A549 (cell line): ENCODE data around the gene DUSP9. TPM values are rescaled to one million over a fixed set of nuclear protein-coding genes. Genes with fewer than 3 reads are reported as not detected.

Source experiments
- ATAC-seq, 2 experiments: fragments of 200-7000 bp in 1 of 2; fragments of >200 bp in 1 of 2; cut with Nextera tagmentation in 1 of 2; cut with Tn5 transposase in 1 of 2; 3 replicates each; pipeline versions ENCODE4 v1.8.0 to v1.9.1; 2018 to 2020; ENCODE audit warnings: mild to moderate bottlenecking in 1 of 2, moderate library complexity in 1 of 2
- CTCF ChIA-PET: fragments of 300-600 bp; sonication (Branson Sonifier 250); formaldehyde crosslinking; extraction: SDS; loops from one replicate; lab custom pipeline; 2021; ENCODE audit warnings: antibody characterized with exemption, inconsistent platforms; lab: Yijun Ruan, JAX
- POLR2A ChIA-PET: fragments of 350-600 bp; formaldehyde crosslinking; extraction: SDS; loops from one replicate; lab custom pipeline; 2021; ENCODE audit warnings: antibody characterized with exemption, inconsistent platforms; lab: Yijun Ruan, JAX
- DNase-seq, 2 experiments: peaks; one replicate each; pipeline versions ENCODE4 v3.0.0 to v3.0.0-alpha.2; 2011 to 2016; ENCODE audit warnings: low read depth in 1 of 2, low spot score in 1 of 2
- FAIRE-seq: peaks from 2 replicates; lab custom pipeline; 2011; peaks lifted over from hg19 to GRCh38; lab: Jason Lieb, UNC
- H3K27ac ChIP-seq, 2 experiments: fragments of >200 bp; sonication (Bioruptor Twin); formaldehyde crosslinking; 3 replicates each; pipeline ENCODE4 v1.5.1; 2016 to 2017
- H3K4me1 ChIP-seq: fragments of >200 bp; sonication (Bioruptor Twin); formaldehyde crosslinking; 3 replicates; pipeline ENCODE4 v1.6.1; 2016
- H3K4me2 ChIP-seq: fragments of >200 bp; sonication (Bioruptor Twin); formaldehyde crosslinking; 3 replicates; pipeline ENCODE4 v1.6.1; 2016
- H3K4me3 ChIP-seq: fragments of >200 bp; sonication (Bioruptor Twin); formaldehyde crosslinking; 3 replicates; pipeline ENCODE4 v1.5.1; 2016
- H3K9me3 ChIP-seq: fragments of >200 bp; sonication (Bioruptor Twin); formaldehyde crosslinking; 3 replicates; pipeline ENCODE4 v1.6.1; 2016
- CBX2 ChIP-seq: fragments of 200-600 bp; sonication (generic); IDR thresholded peaks from 2 replicates; pipeline ENCODE4 v1.6.1; 2016; ENCODE audit warnings: low read depth, mild to moderate bottlenecking, borderline replicate concordance
- CBX8 ChIP-seq: fragments of 200-600 bp; sonication (generic); IDR thresholded peaks from 2 replicates; pipeline ENCODE4 v1.6.1; 2016
- CHD4 ChIP-seq: fragments of 200-600 bp; sonication (generic); IDR thresholded peaks from 2 replicates; pipeline ENCODE4 v1.6.1; 2016; ENCODE audit warnings: antibody characterized with exemption, mild to moderate bottlenecking, borderline replicate concordance
- EHMT2 ChIP-seq: fragments of 200-600 bp; sonication (generic); IDR thresholded peaks from 2 replicates; pipeline ENCODE4 v1.6.1; 2016; ENCODE audit warnings: antibody characterized with exemption, low read depth, mild to moderate bottlenecking, moderate library complexity
- ELK1 ChIP-seq: fragments of 150-350 bp; IDR thresholded peaks from 2 replicates; pipeline ENCODE4 v1.6.1; 2014; ENCODE audit warnings: low read depth, mild to moderate bottlenecking, low read length
- ESRRA ChIP-seq: fragments of 150-350 bp; IDR thresholded peaks from 2 replicates; pipeline ENCODE4 v1.6.1; 2014; ENCODE audit warnings: mild to moderate bottlenecking, low read length, borderline replicate concordance
- FOXS1 ChIP-seq: fragments of 250-450 bp; sonication (Bioruptor Pico); IDR thresholded peaks from 2 replicates; pipeline ENCODE4 v1.5.0; 2020; ENCODE audit warnings: mild to moderate bottlenecking, moderate library complexity
- GATA3 ChIP-seq: IDR thresholded peaks from 2 replicates; pipeline ENCODE4 v1.6.1; 2012; ENCODE audit warnings: borderline replicate concordance
- KDM1A ChIP-seq: fragments of 200-600 bp; sonication (generic); IDR thresholded peaks from 2 replicates; pipeline ENCODE4 v1.6.1; 2016; ENCODE audit warnings: low read depth, mild to moderate bottlenecking
- KDM5A ChIP-seq: fragments of 200-600 bp; sonication (generic); IDR thresholded peaks from 2 replicates; pipeline ENCODE4 v1.6.1; 2016; ENCODE audit warnings: antibody characterized with exemption, mild to moderate bottlenecking
- MAFK ChIP-seq: fragments of 450-650 bp; IDR thresholded peaks from 2 replicates; pipeline ENCODE4 v1.6.1; 2014; ENCODE audit not compliant: partially characterized antibody
- MAZ ChIP-seq: fragments of 150-350 bp; IDR thresholded peaks from 2 replicates; pipeline ENCODE4 v1.6.1; 2014; ENCODE audit warnings: antibody characterized with exemption, low read depth, low read length, borderline replicate concordance
- NFE2L2 ChIP-seq: fragments of 150-350 bp; conservative IDR thresholded peaks from 2 replicates; pipeline ENCODE4 v1.6.1; 2014; ENCODE audit warnings: low read length
- NR3C1 ChIP-seq: fragments of >200 bp; sonication (Bioruptor Twin); formaldehyde crosslinking; IDR thresholded peaks from 3 replicates; pipeline ENCODE4 v1.6.1; 2017
- PBX3 ChIP-seq: IDR thresholded peaks from 2 replicates; pipeline ENCODE4 v1.6.1; 2012
- PHF8 ChIP-seq: fragments of 200-600 bp; sonication (generic); IDR thresholded peaks from 2 replicates; pipeline ENCODE4 v1.6.1; 2016; ENCODE audit warnings: low read depth, mild to moderate bottlenecking, antibody characterized with exemption, moderate library complexity, borderline replicate concordance
- POLR2AphosphoS2 ChIP-seq: conservative IDR thresholded peaks from 2 replicates; pipeline ENCODE4 v1.6.1; 2012; ENCODE audit warnings: low read length, improper control_type of control experiment, inconsistent platforms
- RAD21 ChIP-seq, 2 experiments: fragments of >200 bp in 1 of 2; sonication (Bioruptor Twin) in 1 of 2; formaldehyde crosslinking in 1 of 2; IDR thresholded peaks in 1 of 2; conservative IDR thresholded peaks in 1 of 2; 2 replicates in 1 of 2; 3 replicates in 1 of 2; pipeline ENCODE4 v1.6.1; 2012 to 2018; ENCODE audit warnings: inconsistent platforms in 1 of 2
- RARB ChIP-seq: fragments of 250-450 bp; sonication (Bioruptor Pico); IDR thresholded peaks from 2 replicates; pipeline ENCODE4 v1.8.0; 2021; ENCODE audit warnings: mild to moderate bottlenecking, moderate library complexity
- RCOR1 ChIP-seq: fragments of 150-350 bp; IDR thresholded peaks from 2 replicates; pipeline ENCODE4 v1.6.1; 2014; ENCODE audit warnings: antibody characterized with exemption, low read length, low read depth
- REST ChIP-seq: fragments of 200-600 bp; sonication (generic); IDR thresholded peaks from 2 replicates; pipeline ENCODE4 v1.6.1; 2016; ENCODE audit warnings: antibody characterized with exemption, mild to moderate bottlenecking, moderate library complexity
- RFX5 ChIP-seq: fragments of 450-650 bp; IDR thresholded peaks from 2 replicates; pipeline ENCODE4 v1.7.1; 2014; ENCODE audit warnings: antibody characterized with exemption, mild to moderate bottlenecking, moderate library complexity
- RNF2 ChIP-seq: fragments of 200-600 bp; sonication (generic); IDR thresholded peaks from 2 replicates; pipeline ENCODE4 v1.6.1; 2016; ENCODE audit warnings: low read depth, mild to moderate bottlenecking, antibody characterized with exemption, moderate library complexity, borderline replicate concordance
- SREBF2 ChIP-seq: fragments of 450-650 bp; IDR thresholded peaks from 2 replicates; pipeline ENCODE4 v1.6.1; 2014; ENCODE audit warnings: mild to moderate bottlenecking, moderate library complexity
- TFCP2L1 ChIP-seq: fragments of 250-450 bp; sonication (Bioruptor Pico); IDR thresholded peaks from 2 replicates; pipeline ENCODE4 v1.5.0; 2021; ENCODE audit warnings: mild to moderate bottlenecking
- USF2 ChIP-seq: fragments of 450-650 bp; IDR thresholded peaks from 2 replicates; pipeline ENCODE4 v1.6.1; 2014; ENCODE audit warnings: antibody characterized with exemption
- ZSCAN20 ChIP-seq: fragments of 250-450 bp; sonication (Bioruptor Pico); IDR thresholded peaks from 2 replicates; pipeline ENCODE4 v1.8.0; 2022; ENCODE audit warnings: mild to moderate bottlenecking, moderate library complexity
- WGBS: methylation state at CpG from one replicate; pipeline ENCODE4 v1.1.6; 2017; ENCODE audit errors: missing lambda C conversion rate; 5-methylcytosine and 5-hydroxymethylcytosine counted together
- polyA plus RNA-seq, 4 experiments: library from polyadenylated mRNA; depleted of rRNA in 3 of 4; stranded (reverse); fragments of >200 nt; fragmentation: RNase III in 1 of 4; extraction: RNeasy Plus Mini Kit Qiagen cat#74134 plus additional on column Dnase treatment in 1 of 4; gene quantifications; 2 replicates in 3 of 4; 3 replicates in 1 of 4; pipeline ENCODE4 v1.2.3, GENCODE V29; 2011 to 2017

The DUSP9 gene
- polyA plus RNA-seq, 2 of the 4 experiments (the other 2 are of a cell fraction): 0.75 to 1.6 TPM

GRCh38 chrX:153670748-153671588 lies 24.0 kb downstream of the DUSP9 start:
- no peaks in the 10 kb centered on the region for H3K4me1 ChIP-seq
- POLR2A ChIA-PET: interaction anchor here (0.6 kb wide), 1 partner anchor 11 kb away, joined by 6 read pairs; no protein-coding TSS in a partner anchor
- no peak overlapping the region for H3K27ac ChIP-seq
- CTCF ChIA-PET: interaction anchor here (0.6 to 5.9 kb wide), 9 partner anchors 9 to 729 kb away, joined by 3 to 78 read pairs (median 4); no protein-coding TSS in a partner anchor
- TF ChIP-seq RCOR1 (no peak), MAFK (no peak), USF2 (no peak), ELK1 (no peak), KDM5A (no peak), KDM1A (no peak), CHD4 (no peak), FOXS1 (CRISPR knock-in tag) (no peak), SREBF2 (no peak), RFX5 (no peak), RARB (CRISPR knock-in tag) (no peak), RNF2 (no peak), RAD21 (conservative IDR thresholded peaks at IDR 0.05 in 1 of 2, IDR thresholded peaks at IDR 0.05 in 1 of 2) (no peak), PBX3 (no peak), NR3C1 (no peak), MAZ (no peak)
- no peak overlapping the region for H3K4me3 ChIP-seq
- H3K4me2 ChIP-seq: no peak overlapping the region
- H3K9me3 ChIP-seq: no peaks in the 10 kb centered on the region
- no peak for FAIRE-seq
- ATAC-seq: no peak
- no peak for DNase-seq
- 100% methylated on average over 1 of the region's 23 CpGs for WGBS

- no peak for DNase-seq
- WGBS: 86% methylated on average over 22 of the region's 27 CpGs
- no peak for FAIRE-seq
- Histone ChIP-seq H3K4me1 (no peaks in the 10 kb centered on the region), H3K4me3 (no peak overlapping the region), H3K9me3 (no peaks in the 10 kb centered on the region), H3K4me2 (no peak overlapping the region), H3K27ac (no peak overlapping the region)
- no peak for ATAC-seq
- CTCF ChIA-PET: interaction anchor here (1.6 to 5.9 kb wide), 3 partner anchors 10 to 27 kb away, joined by 4 to 78 read pairs (median 10); no protein-coding TSS in a partner anchor
- POLR2A ChIA-PET: interaction anchor here (0.6 kb wide), 1 partner anchor 12 kb away, joined by 6 read pairs; no protein-coding TSS in a partner anchor
- TF ChIP-seq CBX8: no peak
- TF ChIP-seq NFE2L2: no peak
- no peak for TF ChIP-seq ZSCAN20 (CRISPR knock-in tag)
- no peak for TF ChIP-seq GATA3
- no peak for TF ChIP-seq RFX5
- no peak for TF ChIP-seq TFCP2L1 (CRISPR knock-in tag)
- no peak for TF ChIP-seq REST
- TF ChIP-seq EHMT2: no peak
- no peak for TF ChIP-seq RAD21 (conservative IDR thresholded peaks at IDR 0.05 in 1 of 2, IDR thresholded peaks at IDR 0.05 in 1 of 2)
- TF ChIP-seq PHF8: no peak
- no peak for TF ChIP-seq PBX3
- TF ChIP-seq CBX2: no peak
- no peak for TF ChIP-seq ESRRA
- TF ChIP-seq POLR2AphosphoS2: no peak
These were observed 24.9 kb downstream of the DUSP9 start for GRCh38 chrX:153671589-153672530.
